ACHN (cell line): ENCODE data around the gene COL20A1.

Source experiments
- DNase-seq: peaks from one replicate; pipeline ENCODE4 v3.0.0-alpha.2; 2015
- in situ Hi-C: cut with HindIII; loops from 2 replicates; pipeline ENCODE4 v1.10.0; 2017; ENCODE audit warnings: low sequenced_read_pairs, low pct_ligation_motif_present, low pct_unique_long_range_greater_than_20kb

The COL20A1 gene

GRCh38 chr20:63322933-63323273, 29.9 kb downstream of the COL20A1 start:
- DNase-seq = no peak
- in situ Hi-C loops = no loop called here

- in situ Hi-C loops = no loop called here
- DNase-seq = no peak
Observed at GRCh38 chr20:63323357-63323981, 30.5 kb downstream of the COL20A1 start.

GRCh38 chr20:63325021-63325471, 32.1 kb downstream of the COL20A1 start:
- in situ Hi-C loops = no loop called here
- DNase-seq = no peak

- in situ Hi-C loops = no loop called here
Observed at GRCh38 chr20:63325554-63326313, 32.7 kb downstream of the COL20A1 start.

GRCh38 chr20:63326314-63327230, 33.6 kb downstream of the COL20A1 start:
- no peak for DNase-seq
- in situ Hi-C loops = no loop called here

More at GRCh38 chr20:63325554-63326313, 32.7 kb downstream of the COL20A1 start:
- DNase-seq = no peak

- DNase-seq = no peak
- in situ Hi-C loops = no loop called here
Observed at GRCh38 chr20:63327231-63327745, 34.3 kb downstream of the COL20A1 start.

GRCh38 chr20:63328026-63328700, 35.2 kb downstream of the COL20A1 start:
- in situ Hi-C loops = no loop called here
- no peak for DNase-seq

GRCh38 chr20:63328718-63329275, 35.8 kb downstream of the COL20A1 start:
- no peak for DNase-seq
- in situ Hi-C loops = no loop called here

GRCh38 chr20:63329331-63330083, 36.5 kb downstream of the COL20A1 start:
- DNase-seq = no peak
- in situ Hi-C loops = no loop called here

- DNase-seq = no peak
- in situ Hi-C loops = no loop called here
Observed at GRCh38 chr20:63330084-63330760, 37.2 kb downstream of the COL20A1 start.

GRCh38 chr20:63330940-63331339, 38.0 kb downstream of the COL20A1 start:
- DNase-seq = no peak

GRCh38 chr20:63331741-63332400, 38.9 kb downstream of the COL20A1 start:
- in situ Hi-C loops = no loop called here

More at GRCh38 chr20:63330940-63331339, 38.0 kb downstream of the COL20A1 start:
- in situ Hi-C loops = no loop called here

GRCh38 chr20:63332488-63333240, 39.7 kb downstream of the COL20A1 start:
- in situ Hi-C loops = no loop called here
- no peak for DNase-seq

More at GRCh38 chr20:63331741-63332400, 38.9 kb downstream of the COL20A1 start:
- DNase-seq = no peak

GRCh38 chr20:63333241-63333836, 40.4 kb downstream of the COL20A1 start:
- no peak for DNase-seq
- in situ Hi-C loops = no loop called here

GRCh38 chr20:63334356-63334755, 41.4 kb downstream of the COL20A1 start:
- DNase-seq = no peak
- in situ Hi-C loops = no loop called here
